Cardiac muscle cell (in vitro differentiated cells and primary cell): ENCODE data around the gene TMEM191C. TPM values are rescaled to one million over a fixed set of nuclear protein-coding genes. Genes with fewer than 3 reads are reported as not detected.
"Not testable (repeated sequence)": the region's sequence is repeated elsewhere in the genome, so short reads cannot be mapped to it uniquely, and the experiment has no call there.

Experiments
- DNase-seq, 2 donors: peaks; one replicate each; pipeline versions ENCODE4 v3.0.0 to v3.0.0-alpha.2; 2010 to 2017; ENCODE audit warnings: low read depth in 1 of 2, low spot score in 1 of 2
- H3K27ac ChIP-seq: fragments of 200-600 bp; sonication (generic); 2 replicates; pipeline ENCODE4 v1.5.1; 2016
- H3K27me3 ChIP-seq: fragments of 200-600 bp; sonication (generic); 2 replicates; pipeline ENCODE4 v1.6.0; 2016; ENCODE audit warnings: control low read depth
- H3K36me3 ChIP-seq: fragments of 200-600 bp; sonication (generic); 2 replicates; pipeline ENCODE4 v1.5.1; 2016; ENCODE audit warnings: control low read depth
- H3K4me1 ChIP-seq: fragments of 200-600 bp; sonication (generic); 2 replicates; pipeline ENCODE4 v1.8.1; 2017; ENCODE audit warnings: low read depth, mild to moderate bottlenecking, mixed run types
- H3K4me3 ChIP-seq: fragments of 200-600 bp; sonication (generic); 2 replicates; pipeline ENCODE4 v1.5.1; 2016; ENCODE audit warnings: mild to moderate bottlenecking
- H3K9me3 ChIP-seq: fragments of 200-600 bp; sonication (generic); 2 replicates; pipeline ENCODE4 v1.5.1; 2017; ENCODE audit warnings: low read depth, mild to moderate bottlenecking, control low read depth
- polyA plus RNA-seq: library from polyadenylated mRNA; unstranded; fragments of >200 nt; fragmentation: Nextera tagmentation; extraction: Ambion mirVana; gene quantifications from 2 replicates; pipeline ENCODE4 v1.2.1, GENCODE V29; 2016
- total RNA-seq: library from RNA; depleted of rRNA; stranded (reverse); fragments of >200 nt; gene quantifications from 2 replicates; pipeline ENCODE4 v1.2.3, GENCODE V29; 2016
- TF ChIP-seq, protein P1 (sequence below): IDR thresholded peaks from 2 replicates; pipeline ENCODE4 v1.5.1; 2012; ENCODE audit warnings: low read depth, mild to moderate bottlenecking, low read length

The TMEM191C gene
- total and polyA plus RNA-seq, 2 experiments from 2014 or later = 11.3 to 13.8 TPM

- not testable (repeated sequence) for DNase-seq
Observed at GRCh38 chr22:21442646-21443045, 24.5 kb upstream of the TMEM191C start.

DNA sequence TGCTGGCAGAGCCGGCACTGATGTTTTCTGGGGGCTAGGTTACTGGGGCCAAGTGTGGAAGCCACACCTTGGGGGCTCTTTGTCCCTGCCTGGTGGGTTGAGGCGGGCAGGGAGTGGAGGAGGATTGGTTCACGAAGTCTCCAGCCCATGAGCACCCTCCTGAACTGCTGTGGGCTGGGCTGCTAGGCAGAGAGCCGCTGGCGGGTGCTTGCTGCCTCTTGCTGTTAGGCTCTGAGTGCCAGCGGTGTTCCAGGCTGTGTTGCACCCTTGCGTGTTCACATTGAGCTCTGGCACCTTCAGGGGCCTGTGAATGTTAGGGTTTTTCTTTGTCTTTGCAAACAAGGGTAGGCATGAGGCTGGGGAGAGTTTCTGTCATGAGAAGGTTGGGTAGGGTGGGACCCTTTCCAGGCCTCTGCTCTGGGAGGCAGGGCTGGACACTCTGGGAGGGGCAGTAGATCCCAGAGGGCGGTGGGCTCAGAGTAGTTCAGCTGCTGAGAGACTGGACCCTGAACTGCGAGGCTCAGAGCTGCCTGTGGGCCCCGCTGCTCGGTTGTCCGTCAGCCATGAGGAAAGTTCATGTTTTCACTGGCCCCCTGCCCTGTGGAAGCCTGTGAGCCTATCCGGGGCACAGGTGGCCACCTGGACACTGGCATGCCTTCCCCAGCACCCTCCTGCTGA, 24.0 kb upstream of the TMEM191C start:
- peaks cover 12% of the 10 kb centered on the region for H3K4me1 ChIP-seq
- H3K9me3 ChIP-seq = no peaks in the 10 kb centered on the region
- H3K27me3 ChIP-seq = no peaks in the 10 kb centered on the region
- H3K36me3 ChIP-seq = peaks cover 4% of the 10 kb centered on the region
- TF ChIP-seq, protein P1, sequence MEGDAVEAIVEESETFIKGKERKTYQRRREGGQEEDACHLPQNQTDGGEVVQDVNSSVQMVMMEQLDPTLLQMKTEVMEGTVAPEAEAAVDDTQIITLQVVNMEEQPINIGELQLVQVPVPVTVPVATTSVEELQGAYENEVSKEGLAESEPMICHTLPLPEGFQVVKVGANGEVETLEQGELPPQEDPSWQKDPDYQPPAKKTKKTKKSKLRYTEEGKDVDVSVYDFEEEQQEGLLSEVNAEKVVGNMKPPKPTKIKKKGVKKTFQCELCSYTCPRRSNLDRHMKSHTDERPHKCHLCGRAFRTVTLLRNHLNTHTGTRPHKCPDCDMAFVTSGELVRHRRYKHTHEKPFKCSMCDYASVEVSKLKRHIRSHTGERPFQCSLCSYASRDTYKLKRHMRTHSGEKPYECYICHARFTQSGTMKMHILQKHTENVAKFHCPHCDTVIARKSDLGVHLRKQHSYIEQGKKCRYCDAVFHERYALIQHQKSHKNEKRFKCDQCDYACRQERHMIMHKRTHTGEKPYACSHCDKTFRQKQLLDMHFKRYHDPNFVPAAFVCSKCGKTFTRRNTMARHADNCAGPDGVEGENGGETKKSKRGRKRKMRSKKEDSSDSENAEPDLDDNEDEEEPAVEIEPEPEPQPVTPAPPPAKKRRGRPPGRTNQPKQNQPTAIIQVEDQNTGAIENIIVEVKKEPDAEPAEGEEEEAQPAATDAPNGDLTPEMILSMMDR = no peak
- H3K4me3 ChIP-seq = no peak overlapping the region
- peak overlapping the region; percentile 48 for H3K27ac ChIP-seq
- no peak for DNase-seq

More at GRCh38 chr22:21442646-21443045, 24.5 kb upstream of the TMEM191C start:
- not testable (repeated sequence) for H3K4me1 ChIP-seq, H3K27me3 ChIP-seq, H3K4me3 ChIP-seq, H3K36me3 ChIP-seq, H3K9me3 ChIP-seq
- peak overlapping the region; percentile 48 for H3K27ac ChIP-seq

- Histone ChIP-seq H3K4me1 (peaks cover 19% of the 10 kb centered on the region), H3K27me3 (no peaks in the 10 kb centered on the region), H3K27ac (peak overlapping the region; percentile 48), H3K4me3 (no peak overlapping the region), H3K36me3 (peaks cover 4% of the 10 kb centered on the region), H3K9me3 (no peaks in the 10 kb centered on the region)
- TF ChIP-seq, protein P1 = no peak
- no peak for DNase-seq
Observed at GRCh38 chr22:21443735-21444421, 23.3 kb upstream of the TMEM191C start.

GRCh38 chr22:21444701-21445436, 22.3 kb upstream of the TMEM191C start:
- H3K9me3 ChIP-seq = no peaks in the 10 kb centered on the region
- no peak overlapping the region for H3K4me3 ChIP-seq
- no peak for DNase-seq
- peaks cover 4% of the 10 kb centered on the region for H3K36me3 ChIP-seq
- no peaks in the 10 kb centered on the region for H3K27me3 ChIP-seq
- peaks cover 26% of the 10 kb centered on the region for H3K4me1 ChIP-seq
- no peak overlapping the region for H3K27ac ChIP-seq
- TF ChIP-seq, protein P1 = no peak

GRCh38 chr22:21445437-21446127, 21.6 kb upstream of the TMEM191C start:
- TF ChIP-seq, protein P1 = no peak
- Histone ChIP-seq H3K27me3 (no peaks in the 10 kb centered on the region), H3K36me3 (peaks cover 4% of the 10 kb centered on the region), H3K9me3 (no peaks in the 10 kb centered on the region), H3K27ac (no peak overlapping the region), H3K4me1 (peaks cover 26% of the 10 kb centered on the region), H3K4me3 (no peak overlapping the region)
- no peak for DNase-seq
